K562 (cell line): ENCODE data around the gene TACSTD2. TPM values are rescaled to one million over a fixed set of nuclear protein-coding genes. Genes with fewer than 3 reads are reported as not detected.

ENCODE experiments used
- CBFB ChIP-seq: sonication (generic); formaldehyde crosslinking; IDR thresholded peaks from 2 replicates; pipeline ENCODE4 v1.4.0; 2020; ENCODE audit warnings: mild to moderate bottlenecking, missing genetic modification reagents
- CBX8 ChIP-seq: fragments of 200-600 bp; sonication (generic); IDR thresholded peaks from 2 replicates; pipeline ENCODE4 v1.6.1; 2012; ENCODE audit warnings: borderline replicate concordance, mixed run types, low read depth, mild to moderate bottlenecking, moderate library complexity, mixed read lengths, low read length, control low read depth, inconsistent platforms; ENCODE audit not compliant: poor library complexity, severe bottlenecking; ENCODE audit errors: extremely low read depth
- CEBPG ChIP-seq, 3 experiments: fragments of 200-800 bp in 1 of 3; sonication (Bioruptor generic) in 1 of 3; sonication (generic) in 1 of 3; formaldehyde crosslinking in 1 of 3; IDR thresholded peaks in 2 of 3; conservative IDR thresholded peaks in 1 of 3; 2 replicates each; pipeline versions ENCODE4 v1.6.1 to v1.8.0; 2016 to 2022; ENCODE audit warnings: missing compliant biosample characterization in 2 of 3, missing genetic modification characterization in 2 of 3, mild to moderate bottlenecking in 1 of 3, missing genetic modification reagents in 1 of 3
- FOXA3 ChIP-seq, 2 experiments: fragments of 450-650 bp in 1 of 2; sonication (generic) in 1 of 2; formaldehyde crosslinking; IDR thresholded peaks in 1 of 2; conservative IDR thresholded peaks in 1 of 2; 2 replicates each; pipeline versions ENCODE4 v1.4.0 to v1.8.0; 2020 to 2022; ENCODE audit warnings: mild to moderate bottlenecking in 2 of 2, missing genetic modification reagents in 1 of 2
- LCOR ChIP-seq: sonication (generic); formaldehyde crosslinking; IDR thresholded peaks from 2 replicates; pipeline ENCODE4 v1.8.0; 2022; ENCODE audit warnings: mild to moderate bottlenecking, missing genetic modification reagents
- NUFIP1 ChIP-seq: fragments of 450-650 bp; IDR thresholded peaks from 2 replicates; pipeline ENCODE4 v1.6.1; 2018; ENCODE audit not compliant: partially characterized antibody
- RFX1 ChIP-seq: fragments of 450-650 bp; IDR thresholded peaks from 2 replicates; pipeline ENCODE4 v1.6.1; 2016; ENCODE audit warnings: mild to moderate bottlenecking, moderate library complexity
- SMAD3 ChIP-seq: fragments of 450-650 bp; formaldehyde crosslinking; conservative IDR thresholded peaks from 2 replicates; pipeline ENCODE4 v1.4.0; 2020; ENCODE audit warnings: mild to moderate bottlenecking
- TAL1 ChIP-seq: fragments of 450-650 bp; IDR thresholded peaks from 2 replicates; pipeline ENCODE4 v1.6.1; 2016; ENCODE audit warnings: mild to moderate bottlenecking
- ZBTB1 ChIP-seq: sonication (generic); formaldehyde crosslinking; IDR thresholded peaks from 2 replicates; pipeline ENCODE4 v1.8.1; 2023; ENCODE audit warnings: missing genetic modification reagents, low read depth, mild to moderate bottlenecking, borderline replicate concordance
- ZBTB7A ChIP-seq: IDR thresholded peaks from 2 replicates; pipeline ENCODE4 v1.6.1; 2011; ENCODE audit warnings: low read depth, mild to moderate bottlenecking, low read length, moderate library complexity, borderline replicate concordance; ENCODE audit not compliant: control insufficient read depth
- ZNF175 ChIP-seq: fragments of 200-800 bp; sonication (Bioruptor generic); IDR thresholded peaks from 2 replicates; pipeline ENCODE4 v1.6.1; 2016; ENCODE audit warnings: low read depth, mild to moderate bottlenecking, missing genetic modification characterization, missing compliant biosample characterization
- ZNF197 ChIP-seq: fragments of 200-800 bp; sonication (Bioruptor generic); IDR thresholded peaks from 2 replicates; pipeline ENCODE4 v1.6.1; 2016; ENCODE audit warnings: low read depth, missing genetic modification characterization, missing compliant biosample characterization
- polyA plus RNA-seq, 8 experiments: library from polyadenylated mRNA; depleted of rRNA in 4 of 8; stranded (reverse) in 5 of 8; unstranded in 3 of 8; fragments of >200 nt; fragmentation: Nextera tagmentation in 2 of 8; fragmentation: Illumina TruSeq in 1 of 8; extraction: Ambion mirVana in 2 of 8; extraction: Trizol in 1 of 8; gene quantifications; 2 replicates each; pipeline versions ENCODE4 v1.2.1 to v1.2.3, GENCODE V29; 2011 to 2014; ENCODE audit warnings: inconsistent platforms in 1 of 8, missing spikeins in 1 of 8
- total RNA-seq, 7 experiments: library from RNA; depleted of rRNA in 6 of 7; stranded (reverse); fragments of >200 nt in 6 of 7; fragmentation: Illumina TruSeq in 2 of 7; extraction: Trizol in 2 of 7; gene quantifications; 2 replicates each; pipeline versions ENCODE4 v1.2.1 to v1.2.3, GENCODE V29; 2011 to 2021; ENCODE audit warnings: low replicate concordance in 1 of 7
- TF ChIP-seq, protein P1 (sequence below): fragments of 200-800 bp; sonication (Bioruptor generic); IDR thresholded peaks from 2 replicates; pipeline ENCODE4 v1.6.1; 2017; ENCODE audit warnings: missing genetic modification characterization, missing compliant biosample characterization
- TF ChIP-seq, protein P2 (sequence below): fragments of 250-450 bp; sonication (Bioruptor Pico); IDR thresholded peaks from 2 replicates; pipeline ENCODE4 v1.5.0; 2021; ENCODE audit warnings: mild to moderate bottlenecking, borderline replicate concordance
- TF ChIP-seq, protein P3 (sequence below): sonication (generic); formaldehyde crosslinking; IDR thresholded peaks from 2 replicates; pipeline ENCODE4 v1.8.0; 2022; ENCODE audit warnings: mild to moderate bottlenecking, missing genetic modification reagents
- TF ChIP-seq, protein P4 (sequence below), 2 experiments: fragments of 450-650 bp in 1 of 2; sonication (generic) in 1 of 2; formaldehyde crosslinking; conservative IDR thresholded peaks; 2 replicates each; pipeline versions ENCODE4 v1.4.0 to v1.8.1; 2020 to 2022; ENCODE audit warnings: mild to moderate bottlenecking in 1 of 2, missing genetic modification reagents in 1 of 2

Gene TACSTD2
- total and polyA plus RNA-seq, 9 of the 15 experiments (the other 6 are each of a cell fraction or from before 2014, with no cell fraction given): 0.04 to 0.31 TPM; not detected in 7

DNA sequence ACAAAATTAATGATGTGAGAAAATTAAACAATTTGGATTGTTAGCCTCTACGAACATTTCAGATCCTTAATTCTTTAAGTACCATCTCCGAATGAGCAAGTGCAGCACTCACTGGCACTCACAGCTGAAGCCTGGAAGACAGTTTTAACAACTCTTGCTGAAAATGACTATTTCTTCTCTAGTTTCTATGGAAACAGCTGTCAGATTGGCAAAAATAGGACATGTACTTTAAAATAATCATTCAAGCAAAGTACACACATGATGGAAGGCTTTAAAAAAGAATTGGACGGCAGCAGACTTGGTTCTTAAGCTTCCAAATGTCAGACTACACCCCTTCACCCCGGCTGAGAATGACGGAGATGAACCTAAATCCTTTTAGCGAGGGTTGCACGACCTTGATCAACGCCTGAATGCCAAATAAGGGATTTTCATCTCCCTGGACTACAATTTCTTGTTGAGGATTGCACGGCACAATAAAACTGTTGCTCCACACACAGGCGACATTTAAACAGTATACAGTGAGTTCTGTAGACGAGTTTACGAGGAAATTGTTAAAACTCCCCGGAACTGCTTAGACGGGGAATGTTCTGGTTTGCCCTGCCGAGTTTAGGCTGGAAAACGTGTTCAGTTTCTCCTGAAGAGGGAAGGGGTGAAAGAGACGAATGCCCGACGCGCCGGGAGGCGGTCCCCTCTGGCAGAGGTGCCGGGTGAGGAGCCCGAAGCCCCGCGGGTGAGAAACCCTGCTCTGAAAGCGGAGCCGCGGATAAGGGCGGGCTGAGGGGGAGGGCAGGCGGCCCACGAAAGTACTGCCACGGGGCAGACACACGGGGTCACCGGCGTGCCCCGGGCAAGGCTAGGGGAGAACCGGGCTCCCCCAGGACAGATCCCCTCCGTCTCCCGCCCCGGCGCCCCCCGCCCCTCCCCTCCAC lies 31.2 kb downstream of the TACSTD2 start (continued):
- TF ChIP-seq, protein P1, sequence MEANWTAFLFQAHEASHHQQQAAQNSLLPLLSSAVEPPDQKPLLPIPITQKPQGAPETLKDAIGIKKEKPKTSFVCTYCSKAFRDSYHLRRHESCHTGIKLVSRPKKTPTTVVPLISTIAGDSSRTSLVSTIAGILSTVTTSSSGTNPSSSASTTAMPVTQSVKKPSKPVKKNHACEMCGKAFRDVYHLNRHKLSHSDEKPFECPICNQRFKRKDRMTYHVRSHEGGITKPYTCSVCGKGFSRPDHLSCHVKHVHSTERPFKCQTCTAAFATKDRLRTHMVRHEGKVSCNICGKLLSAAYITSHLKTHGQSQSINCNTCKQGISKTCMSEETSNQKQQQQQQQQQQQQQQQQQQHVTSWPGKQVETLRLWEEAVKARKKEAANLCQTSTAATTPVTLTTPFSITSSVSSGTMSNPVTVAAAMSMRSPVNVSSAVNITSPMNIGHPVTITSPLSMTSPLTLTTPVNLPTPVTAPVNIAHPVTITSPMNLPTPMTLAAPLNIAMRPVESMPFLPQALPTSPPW (CRISPR knock-in tag): peak; percentile 88
- TF ChIP-seq ZBTB7A (0 out of 2 replicates have a peak, but pooled peaks have one; percentile 26), CBFB (no peak), LCOR (CRISPR knock-in tag) (peak; percentile 37; the same call in 1 of the 2 replicates), CBX8 (no peak), TAL1 (no peak), CEBPG (CRISPR knock-in tag; IDR thresholded peaks at IDR 0.05) (peak; percentile 8; the same call in 1 of the 2 replicates), CEBPG (tag; conservative IDR thresholded peaks at IDR 0.05 in 1 of 2, IDR thresholded peaks at IDR 0.05 in 1 of 2) (0 out of 4 replicates have a peak, but pooled peaks of 1 of the 2 experiments have one; percentile 15), ZBTB1 (CRISPR knock-in tag) (0 out of 2 replicates have a peak, but pooled peaks have one; percentile 44), ZNF175 (CRISPR knock-in tag) (no peak), RFX1 (peak; percentile 64), NUFIP1 (no peak), SMAD3 (CRISPR knock-in tag) (no peak), FOXA3 (CRISPR knock-in tag; conservative IDR thresholded peaks at IDR 0.05 in 1 of 2, IDR thresholded peaks at IDR 0.05 in 1 of 2) (peak in 1 of 2 experiments; percentile 1; a peak in 1 of 4 replicates), ZNF197 (CRISPR knock-in tag) (0 out of 2 replicates have a peak, but pooled peaks have one; percentile 2)
- TF ChIP-seq, protein P2, sequence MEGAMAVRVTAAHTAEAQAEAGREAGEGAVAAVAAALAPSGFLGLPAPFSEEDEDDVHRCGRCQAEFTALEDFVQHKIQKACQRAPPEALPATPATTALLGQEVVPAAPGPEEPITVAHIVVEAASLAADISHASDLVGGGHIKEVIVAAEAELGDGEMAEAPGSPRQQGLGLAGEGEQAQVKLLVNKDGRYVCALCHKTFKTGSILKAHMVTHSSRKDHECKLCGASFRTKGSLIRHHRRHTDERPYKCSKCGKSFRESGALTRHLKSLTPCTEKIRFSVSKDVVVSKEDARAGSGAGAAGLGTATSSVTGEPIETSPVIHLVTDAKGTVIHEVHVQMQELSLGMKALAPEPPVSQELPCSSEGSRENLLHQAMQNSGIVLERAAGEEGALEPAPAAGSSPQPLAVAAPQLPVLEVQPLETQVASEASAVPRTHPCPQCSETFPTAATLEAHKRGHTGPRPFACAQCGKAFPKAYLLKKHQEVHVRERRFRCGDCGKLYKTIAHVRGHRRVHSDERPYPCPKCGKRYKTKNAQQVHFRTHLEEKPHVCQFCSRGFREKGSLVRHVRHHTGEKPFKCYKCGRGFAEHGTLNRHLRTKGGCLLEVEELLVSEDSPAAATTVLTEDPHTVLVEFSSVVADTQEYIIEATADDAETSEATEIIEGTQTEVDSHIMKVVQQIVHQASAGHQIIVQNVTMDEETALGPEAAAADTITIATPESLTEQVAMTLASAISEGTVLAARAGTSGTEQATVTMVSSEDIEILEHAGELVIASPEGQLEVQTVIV (CRISPR knock-in tag): no peak
- TF ChIP-seq, protein P3, sequence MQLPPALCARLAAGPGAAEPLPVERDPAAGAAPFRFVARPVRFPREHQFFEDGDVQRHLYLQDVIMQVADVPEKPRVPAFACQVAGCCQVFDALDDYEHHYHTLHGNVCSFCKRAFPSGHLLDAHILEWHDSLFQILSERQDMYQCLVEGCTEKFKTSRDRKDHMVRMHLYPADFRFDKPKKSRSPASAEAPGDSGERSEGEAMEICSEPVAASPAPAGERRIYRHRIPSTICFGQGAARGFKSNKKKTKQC (CRISPR knock-in tag): 0 out of 2 replicates have a peak, but pooled peaks have one; percentile 44
- TF ChIP-seq, protein P4, sequence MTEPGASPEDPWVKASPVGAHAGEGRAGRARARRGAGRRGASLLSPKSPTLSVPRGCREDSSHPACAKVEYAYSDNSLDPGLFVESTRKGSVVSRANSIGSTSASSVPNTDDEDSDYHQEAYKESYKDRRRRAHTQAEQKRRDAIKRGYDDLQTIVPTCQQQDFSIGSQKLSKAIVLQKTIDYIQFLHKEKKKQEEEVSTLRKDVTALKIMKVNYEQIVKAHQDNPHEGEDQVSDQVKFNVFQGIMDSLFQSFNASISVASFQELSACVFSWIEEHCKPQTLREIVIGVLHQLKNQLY (CRISPR knock-in tag; conservative IDR thresholded peaks at IDR 0.05): no peak
